Suppressor macrophage (primary cell): ENCODE measurements around the gene PAQR7.

Experiments used
- DNase-seq, 4 experiments: peaks; one replicate each; pipeline ENCODE4 v3.0.0-alpha.2; 2020 to 2022

The PAQR7 gene

GRCh38 chr1:25873120-25873519, 2.4 kb downstream of the PAQR7 start:
- peak in 1 of 4 experiments; percentile 13 for DNase-seq

DNA sequence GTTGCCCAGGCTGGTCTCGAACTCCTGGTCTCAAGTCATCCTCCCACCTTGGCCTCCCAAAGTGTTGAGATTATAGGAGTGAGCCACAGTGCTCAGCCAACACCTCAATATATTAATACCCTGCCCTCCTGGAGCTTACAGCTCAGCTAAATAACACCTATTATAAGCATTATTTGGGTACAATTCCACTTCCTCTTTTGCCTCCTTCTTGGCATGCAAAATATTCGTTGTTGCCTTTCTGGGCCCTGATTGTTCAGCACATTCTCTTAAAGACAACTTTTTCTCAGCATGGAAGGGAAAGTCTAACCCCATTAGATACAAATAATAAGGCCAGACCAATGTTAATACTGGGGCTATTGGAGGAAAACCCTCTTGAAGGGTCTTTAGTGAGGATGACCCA, 2.8 kb downstream of the PAQR7 start:
- peak in 2 of 4 experiments; percentile 49 to 55 for DNase-seq

- DNase-seq: no peak
Measured at GRCh38 chr1:25871704-25872494, 3.6 kb downstream of the PAQR7 start.

- peak in 3 of 4 experiments; percentile 23 to 47 (median 41) for DNase-seq
Measured at GRCh38 chr1:25871086-25871703, 4.3 kb downstream of the PAQR7 start.

DNA sequence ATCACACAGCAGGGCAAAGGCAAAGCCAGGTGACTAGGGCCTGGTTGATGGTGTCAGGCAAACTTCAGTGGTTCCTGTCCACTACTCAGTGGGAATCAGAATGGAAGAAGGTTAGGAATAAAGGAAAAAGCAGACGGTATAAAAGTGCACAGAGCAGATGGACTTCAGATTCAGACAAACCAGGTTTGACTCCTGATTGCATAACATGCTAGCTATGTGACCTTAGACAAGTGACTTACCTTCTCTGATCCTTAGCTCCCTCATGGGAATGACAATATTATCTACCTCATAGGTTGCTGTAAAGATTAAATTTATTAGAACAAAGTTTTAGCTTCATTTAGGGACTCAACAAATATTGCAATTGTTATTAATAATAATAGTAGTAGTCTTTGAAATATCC, 4.9 kb downstream of the PAQR7 start:
- DNase-seq: no peak

- peak in 1 of 4 experiments; percentile 25 for DNase-seq
Measured at GRCh38 chr1:25869909-25870606, 5.5 kb downstream of the PAQR7 start.

- no peak for DNase-seq
Measured at GRCh38 chr1:25867210-25867991, 8.1 kb downstream of the PAQR7 start.

GRCh38 chr1:25866288-25866687, 9.2 kb downstream of the PAQR7 start:
- no peak for DNase-seq

DNA sequence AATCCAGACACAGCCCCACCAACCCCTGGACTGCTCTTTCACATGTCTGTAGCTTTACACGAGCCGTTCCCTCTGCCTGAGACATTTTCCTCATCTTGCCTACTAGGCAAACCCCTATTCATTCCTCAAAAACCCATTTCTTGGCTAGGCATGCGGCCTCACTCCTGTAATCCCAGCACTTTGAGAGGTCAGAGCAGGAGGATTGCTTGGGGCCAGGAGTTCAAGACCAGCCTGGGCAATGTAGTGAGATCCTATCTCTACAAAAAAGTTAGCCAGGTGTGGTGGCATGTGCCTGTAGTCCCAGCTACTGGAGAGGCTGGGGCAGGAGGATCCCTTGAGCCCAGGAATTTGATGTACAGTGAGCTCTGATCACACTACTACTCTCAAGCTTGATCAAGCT, 11.1 kb downstream of the PAQR7 start:
- DNase-seq: no peak

DNA sequence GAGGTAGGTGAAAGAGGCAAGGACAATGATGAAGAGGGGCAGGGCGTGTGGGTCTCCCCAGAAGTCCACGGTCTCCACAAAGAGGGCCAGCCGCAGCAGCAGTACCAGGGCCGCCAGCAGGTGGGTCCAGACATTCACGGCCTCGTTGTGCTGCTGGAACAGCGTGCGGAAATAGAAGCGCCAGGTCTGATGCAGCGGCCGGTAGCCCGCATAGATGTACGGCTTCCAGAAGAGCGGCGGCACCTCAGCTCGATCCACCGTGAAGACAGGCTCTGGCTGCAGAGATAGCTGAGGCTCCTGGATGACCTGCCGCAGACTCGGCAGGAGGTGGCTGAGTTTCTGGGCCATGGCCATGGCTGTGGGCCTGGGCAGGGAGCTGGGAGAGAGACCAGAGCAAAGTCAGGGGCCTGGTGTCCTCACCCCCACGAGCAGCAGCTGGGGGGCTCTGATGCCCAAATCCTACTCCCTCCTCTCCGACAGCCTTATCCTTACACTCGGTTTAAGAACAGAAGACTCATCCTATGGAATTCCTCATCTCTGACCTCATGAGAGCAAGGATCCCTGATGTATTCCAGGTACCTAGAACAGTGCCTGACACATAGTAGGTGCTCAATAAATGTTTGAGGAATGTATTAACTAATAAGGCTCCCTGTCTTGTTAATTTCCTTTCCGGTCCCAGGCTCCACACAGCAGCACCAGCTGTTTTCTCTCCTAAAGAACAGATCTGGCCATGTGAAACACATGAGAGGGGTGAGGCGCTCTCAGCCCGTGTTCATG, 11.8 kb downstream of the PAQR7 start:
- no peak for DNase-seq

- DNase-seq: no peak
Measured at GRCh38 chr1:25862785-25863485, 12.6 kb downstream of the PAQR7 start.

GRCh38 chr1:25861316-25862286, 13.9 kb downstream of the PAQR7 start:
- peak; percentile 20 to 67 (median 53) for DNase-seq

DNA sequence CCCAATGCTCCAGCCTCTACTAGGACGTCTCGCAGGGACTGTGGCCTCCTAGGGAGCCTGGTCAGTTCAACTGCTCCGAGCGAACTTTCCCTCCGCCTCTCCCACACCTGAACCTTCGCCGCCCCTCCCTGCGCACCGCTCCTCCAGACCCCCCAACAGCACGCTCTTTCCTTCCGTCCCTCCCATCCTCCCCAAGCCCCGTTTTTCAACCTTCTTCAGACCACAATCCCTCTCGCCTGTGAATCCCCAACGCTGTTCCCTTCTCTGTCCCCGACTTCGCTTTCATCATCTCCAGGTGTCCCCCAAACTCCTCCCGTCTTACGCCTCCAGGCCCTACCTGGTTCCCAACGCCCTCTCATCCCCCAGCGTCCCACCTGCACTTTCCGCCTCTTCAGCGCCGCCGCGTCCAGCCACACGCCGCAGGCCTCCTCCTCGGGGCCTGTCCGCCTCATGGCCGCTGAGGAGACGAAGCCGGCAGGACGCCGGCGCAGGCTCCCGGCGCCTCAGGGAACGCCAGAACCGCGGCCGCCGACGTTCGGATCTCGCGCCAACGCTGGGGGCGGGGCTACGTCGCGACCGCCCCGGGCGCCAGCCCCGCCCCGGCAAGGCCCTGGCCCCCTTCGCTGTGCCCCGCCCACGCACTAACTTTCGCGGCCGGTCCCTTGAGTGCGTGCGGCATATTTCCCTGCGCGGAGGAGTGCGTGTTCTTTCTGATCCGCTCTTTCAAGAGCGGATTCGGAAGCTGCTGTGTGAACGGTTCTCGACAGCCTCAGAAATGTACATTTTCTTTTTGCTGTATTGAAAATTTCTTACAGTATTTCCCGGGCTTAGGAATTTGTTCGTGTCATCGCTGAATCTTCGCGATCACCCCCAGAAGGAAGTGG, 16.4 kb downstream of the PAQR7 start, which contains the start of gene AUNIP:
TSS of gene AUNIP (minus strand) at position 552 of the 884 bp plus-strand sequence. CDS start at position 452, 100 bp downstream.
- peak; percentile 97 to 100 (median 98) for DNase-seq

DNA sequence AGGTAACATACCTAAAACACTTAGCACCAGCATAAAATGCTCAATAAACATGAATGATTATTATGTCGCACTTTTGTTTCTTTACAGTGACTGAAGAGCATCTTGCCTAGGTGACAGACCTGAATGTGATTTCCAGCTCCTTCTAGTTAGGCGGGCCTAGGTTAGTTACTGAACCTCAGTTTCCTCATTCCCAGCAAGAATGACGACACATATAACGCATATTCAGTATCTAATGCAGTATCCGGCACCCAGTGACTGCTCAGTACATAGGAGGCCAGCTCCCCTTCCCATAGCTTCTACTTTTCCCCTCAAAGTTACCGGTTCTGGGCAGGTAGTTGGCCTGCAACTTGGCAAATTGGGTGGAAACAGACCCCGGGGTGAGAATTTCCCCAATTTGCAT, 17.0 kb downstream of the PAQR7 start:
- DNase-seq: peak in 2 of 4 experiments; percentile 19

DNA sequence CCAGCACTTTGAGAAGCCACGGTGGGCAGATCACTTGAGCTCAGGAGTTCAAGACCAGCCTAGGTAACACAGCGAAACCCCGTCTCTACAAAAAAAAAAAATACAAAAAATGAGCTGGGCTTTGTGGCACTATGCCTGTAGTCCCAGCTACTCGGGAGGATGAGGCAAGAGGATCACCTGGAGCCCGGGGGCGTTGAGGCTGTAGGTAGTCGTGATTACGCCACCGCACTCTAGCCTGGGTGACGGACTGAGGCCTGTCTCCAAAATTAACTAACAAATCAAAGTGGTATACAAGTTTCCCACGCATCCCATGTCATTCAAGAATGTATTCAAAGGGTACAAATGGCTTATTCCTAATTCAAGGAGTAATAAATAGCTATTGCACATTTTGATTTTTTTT, 18.7 kb downstream of the PAQR7 start:
- DNase-seq: no peak

DNA sequence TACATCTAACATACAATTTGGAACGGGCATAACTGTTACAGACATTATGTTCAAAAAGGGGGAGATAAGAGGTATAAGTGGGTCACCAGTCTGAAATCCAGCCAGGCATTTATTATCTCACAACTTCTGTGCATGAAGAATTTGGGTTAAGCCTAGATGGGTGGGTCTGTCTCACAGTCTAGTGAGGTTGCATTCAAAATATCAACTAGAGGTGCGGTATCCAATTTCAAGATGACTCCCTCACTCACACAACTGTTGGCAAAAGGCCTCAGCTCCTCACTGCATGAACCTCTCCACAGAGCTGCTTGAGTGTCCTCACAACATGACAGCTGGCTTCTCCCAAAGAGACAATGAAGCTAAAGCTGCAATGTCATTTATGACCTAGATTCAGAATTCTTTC, 21.0 kb downstream of the PAQR7 start:
- no peak for DNase-seq

GRCh38 chr1:25848531-25848930, 27.0 kb downstream of the PAQR7 start:
- no peak for DNase-seq

DNA sequence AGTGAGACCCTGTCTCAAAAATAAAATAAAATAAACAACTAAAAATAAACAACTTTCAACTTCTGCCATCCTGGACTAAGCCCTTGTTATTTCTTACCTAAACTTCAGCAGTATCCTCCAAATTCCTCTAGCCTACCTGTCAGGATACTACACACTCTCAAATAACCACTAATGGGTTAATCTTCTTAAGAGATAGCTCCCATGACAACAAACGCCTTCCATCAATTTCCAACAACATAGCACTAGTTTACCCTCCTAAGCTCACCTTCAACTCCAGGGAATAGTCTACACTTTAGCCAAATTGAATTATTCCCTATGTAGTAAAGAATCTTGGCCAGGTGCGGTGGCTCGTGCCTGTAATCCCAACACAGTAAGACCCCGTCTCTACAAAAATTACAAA, 27.6 kb downstream of the PAQR7 start:
- DNase-seq: no peak

- no peak for DNase-seq
Measured at GRCh38 chr1:25845664-25846063, 29.8 kb downstream of the PAQR7 start.
